H1 (cell line): Measurements from ENCODE around the gene BMERB1. TPM values are rescaled to one million over a fixed set of nuclear protein-coding genes. Genes with fewer than 3 reads are reported as not detected.

Source experiments
- CTCF ChIA-PET: fragments of 300-600 bp; sonication (Branson Sonifier 250); formaldehyde crosslinking; loops from one replicate; lab custom pipeline; 2021; ENCODE audit not compliant: partially characterized antibody; lab: Charles Lee
- POLR2A ChIA-PET: fragments of 300-600 bp; sonication (Branson Sonifier 250); formaldehyde crosslinking; loops from one replicate; lab custom pipeline; 2021; ENCODE audit warnings: inconsistent platforms; ENCODE audit not compliant: partially characterized antibody; lab: Charles Lee
- DNase-seq, 2 experiments: peaks; one replicate each; pipeline versions ENCODE4 v3.0.0 to v3.0.0-alpha.2; 2010 to 2022; ENCODE audit warnings: low spot score in 2 of 2, low read depth in 1 of 2, mixed read lengths in 1 of 2
- FAIRE-seq: peaks from 2 replicates; lab custom pipeline; 2011; peaks lifted over from hg19 to GRCh38; lab: Jason Lieb, UNC
- H2AFZ ChIP-seq: 2 replicates; pipeline ENCODE4 v1.8.1; 2012; ENCODE audit warnings: low read length, inconsistent platforms
- H2AK5ac ChIP-seq: 2 replicates; pipeline ENCODE4 v1.6.1; 2013; ENCODE audit warnings: low read depth, low read length
- H2BK120ac ChIP-seq: replicated peaks from 2 replicates; pipeline ENCODE3; 2013; ENCODE audit warnings: low read depth, low read length, inconsistent platforms
- H2BK12ac ChIP-seq: 2 replicates; pipeline ENCODE4 v1.6.1; 2013; ENCODE audit warnings: low read depth, low read length
- H2BK15ac ChIP-seq: 2 replicates; pipeline ENCODE4 v1.6.1; 2013; ENCODE audit warnings: low read length
- H2BK20ac ChIP-seq: 2 replicates; pipeline ENCODE4 v1.6.1; 2013; ENCODE audit warnings: low read length
- H2BK5ac ChIP-seq: 2 replicates; pipeline ENCODE4 v1.6.1; 2013; ENCODE audit warnings: low read depth, low read length
- H3K14ac ChIP-seq: 2 replicates; pipeline ENCODE4 v1.6.1; 2013; ENCODE audit warnings: inconsistent platforms; ENCODE audit not compliant: insufficient read length
- H3K18ac ChIP-seq: 2 replicates; pipeline ENCODE4 v1.6.1; 2013; ENCODE audit warnings: low read length; ENCODE audit errors: extremely low read depth
- H3K23ac ChIP-seq: 2 replicates; pipeline ENCODE4 v1.6.1; 2013; ENCODE audit warnings: inconsistent platforms; ENCODE audit not compliant: insufficient read length
- H3K23me2 ChIP-seq: 2 replicates; pipeline ENCODE4 v1.6.1; 2013; ENCODE audit warnings: low read depth, low read length
- H3K27ac ChIP-seq: 2 replicates; pipeline ENCODE4 v1.6.1; 2011; ENCODE audit warnings: low read depth, low read length, inconsistent platforms
- H3K27me3 ChIP-seq, 4 experiments: replicated peaks in 1 of 4; 1 replicate in 1 of 4; 2 replicates in 3 of 4; pipeline versions ENCODE4 v1.6.1 to v1.8.1; 2011 to 2013; ENCODE audit warnings: low read length in 3 of 4, mild to moderate bottlenecking in 3 of 4, inconsistent platforms in 2 of 4, mixed read lengths in 2 of 4, moderate library complexity in 1 of 4; ENCODE audit not compliant: control insufficient read depth in 3 of 4, insufficient read depth in 3 of 4; ENCODE audit errors: extremely low read depth in 1 of 4
- H3K36me3 ChIP-seq, 4 experiments: 2 replicates each; pipeline versions ENCODE4 v1.6.1 to v1.8.1; 2011 to 2013; ENCODE audit warnings: mild to moderate bottlenecking in 4 of 4, low read length in 3 of 4, moderate library complexity in 2 of 4, control low read depth in 1 of 4, inconsistent platforms in 1 of 4; ENCODE audit not compliant: insufficient read depth in 4 of 4, control insufficient read depth in 2 of 4
- H3K4ac ChIP-seq: replicated peaks from 2 replicates; pipeline ENCODE3; 2013; ENCODE audit warnings: low read length, low read depth, mixed read lengths, inconsistent platforms; ENCODE audit not compliant: insufficient read length
- H3K4me1 ChIP-seq, 4 experiments: replicated peaks in 1 of 4; 1 replicate in 1 of 4; 2 replicates in 3 of 4; pipeline versions ENCODE4 v1.6.1 to v1.8.1; 2011 to 2013; ENCODE audit warnings: low read length in 3 of 4, inconsistent platforms in 2 of 4, mixed read lengths in 1 of 4; ENCODE audit not compliant: insufficient read depth in 4 of 4, control insufficient read depth in 3 of 4
- H3K4me2 ChIP-seq, 2 experiments: 2 replicates each; pipeline versions ENCODE4 v1.6.1 to v1.8.1; 2011 to 2013; ENCODE audit warnings: low read depth in 2 of 2, low read length in 2 of 2, control low read depth in 1 of 2, inconsistent platforms in 1 of 2, mild to moderate bottlenecking in 1 of 2; ENCODE audit not compliant: insufficient read depth in 1 of 2
- H3K4me3 ChIP-seq, 4 experiments: fragments of 200-600, 300-600 bp in 1 of 4; sonication (generic), shearing (Covaris generic), sonication (Bioruptor Twin) in 1 of 4; 2 replicates each; pipeline versions ENCODE4 v1.5.1 to v1.8.1; 2011 to 2016; ENCODE audit warnings: low read length in 4 of 4, low read depth in 3 of 4, control low read depth in 2 of 4, inconsistent platforms in 2 of 4, mild to moderate bottlenecking in 2 of 4, mixed read lengths in 1 of 4, moderate library complexity in 1 of 4; ENCODE audit not compliant: insufficient read depth in 2 of 4; ENCODE audit errors: extremely low read depth in 1 of 4
- H3K56ac ChIP-seq: replicated peaks from 2 replicates; pipeline ENCODE3; 2013; ENCODE audit warnings: low read depth, mild to moderate bottlenecking, mixed read lengths, low read length, inconsistent platforms; ENCODE audit not compliant: insufficient read length
- H3K79me1 ChIP-seq: 2 replicates; pipeline ENCODE4 v1.6.1; 2013; ENCODE audit warnings: low read depth, low read length, control low read depth
- H3K79me2 ChIP-seq, 2 experiments: 2 replicates each; pipeline versions ENCODE4 v1.6.1 to v1.8.1; 2012 to 2013; ENCODE audit warnings: low read length in 2 of 2, mild to moderate bottlenecking in 2 of 2, inconsistent platforms in 1 of 2; ENCODE audit not compliant: insufficient read depth in 2 of 2, control insufficient read depth in 1 of 2
- H3K9ac ChIP-seq, 4 experiments: replicated peaks in 1 of 4; 1 replicate in 1 of 4; 2 replicates in 3 of 4; pipeline versions ENCODE4 v1.6.1 to v1.8.1; 2011 to 2013; ENCODE audit warnings: low read depth in 3 of 4, low read length in 3 of 4, control low read depth in 2 of 4, mild to moderate bottlenecking in 2 of 4, moderate library complexity in 2 of 4, inconsistent platforms in 1 of 4; ENCODE audit errors: extremely low read depth in 1 of 4
- H3K9me3 ChIP-seq, 2 experiments: 2 replicates each; pipeline versions ENCODE4 v1.6.1 to v1.8.1; 2012 to 2013; ENCODE audit warnings: mild to moderate bottlenecking in 2 of 2, moderate library complexity in 2 of 2, control low read depth in 1 of 2, inconsistent platforms in 1 of 2, low read depth in 1 of 2, low read length in 1 of 2, mixed read lengths in 1 of 2; ENCODE audit not compliant: insufficient read depth in 2 of 2
- H4K20me1 ChIP-seq, 2 experiments: replicated peaks in 1 of 2; 2 replicates each; pipeline versions ENCODE3 to v1.8.1; 2011 to 2013; ENCODE audit warnings: inconsistent platforms in 2 of 2, low read length in 2 of 2, mild to moderate bottlenecking in 1 of 2; ENCODE audit not compliant: insufficient read depth in 2 of 2, control insufficient read depth in 1 of 2
- H4K5ac ChIP-seq: 2 replicates; pipeline ENCODE4 v1.6.1; 2013; ENCODE audit warnings: low read length, low read depth, mixed read lengths, inconsistent platforms; ENCODE audit not compliant: insufficient read length
- H4K8ac ChIP-seq: 2 replicates; pipeline ENCODE4 v1.8.0; 2013; ENCODE audit warnings: mild to moderate bottlenecking, moderate library complexity, low read length, inconsistent platforms; ENCODE audit not compliant: insufficient read depth; ENCODE audit errors: extremely low read depth
- H4K91ac ChIP-seq: replicated peaks from 2 replicates; pipeline ENCODE3; 2013; ENCODE audit warnings: low read length, mixed read lengths, inconsistent platforms; ENCODE audit not compliant: insufficient read length
- CEBPB ChIP-seq: IDR thresholded peaks from 2 replicates; pipeline ENCODE4 v1.6.1; 2012; ENCODE audit warnings: low read depth, low read length
- GABPA ChIP-seq: IDR thresholded peaks from 2 replicates; pipeline ENCODE4 v1.6.1; 2011; ENCODE audit warnings: mild to moderate bottlenecking, low read length, moderate library complexity, borderline replicate concordance; ENCODE audit not compliant: insufficient read depth
- HDAC6 ChIP-seq: IDR thresholded peaks from one replicate; pipeline ENCODE4 v1.7.1; 2012; ENCODE audit warnings: low read depth, mild to moderate bottlenecking, inconsistent platforms, low read length, moderate library complexity
- KDM4A ChIP-seq: IDR thresholded peaks from one replicate; pipeline ENCODE4 v1.7.1; 2012; ENCODE audit warnings: low read depth, mild to moderate bottlenecking, moderate library complexity, low read length, inconsistent platforms; ENCODE audit not compliant: severe bottlenecking
- NANOG ChIP-seq: IDR thresholded peaks from 2 replicates; pipeline ENCODE4 v1.6.1; 2011; ENCODE audit warnings: low read length, low read depth, mild to moderate bottlenecking, inconsistent platforms; ENCODE audit not compliant: insufficient read depth, poor library complexity, severe bottlenecking
- NRF1 ChIP-seq: IDR thresholded peaks from 2 replicates; pipeline ENCODE4 v1.6.1; 2011; ENCODE audit warnings: mild to moderate bottlenecking, low read depth, low read length, improper control_type of control experiment
- POU5F1 ChIP-seq: IDR thresholded peaks from 2 replicates; pipeline ENCODE4 v1.6.1; 2011; ENCODE audit warnings: low read depth, mild to moderate bottlenecking, low read length, moderate library complexity
- RNF2 ChIP-seq: fragments of 200-900, 300-1000 bp; sonication (generic); IDR thresholded peaks from 2 replicates; pipeline ENCODE4 v1.7.1; 2016; ENCODE audit warnings: borderline replicate concordance, low read depth, mild to moderate bottlenecking, antibody characterized with exemption, low read length; ENCODE audit not compliant: poor library complexity, severe bottlenecking; ENCODE audit errors: missing control alignments
- SIRT6 ChIP-seq: IDR thresholded peaks from one replicate; pipeline ENCODE4 v1.7.1; 2012; ENCODE audit warnings: low read length, inconsistent platforms
- SIX5 ChIP-seq: IDR thresholded peaks from 2 replicates; pipeline ENCODE4 v1.6.1; 2011; ENCODE audit warnings: mild to moderate bottlenecking, low read depth, low read length
- SUZ12 ChIP-seq: fragments of 200-600 bp; sonication (generic); IDR thresholded peaks from 2 replicates; pipeline ENCODE4 v1.6.1; 2012; ENCODE audit warnings: mild to moderate bottlenecking, inconsistent platforms, low read length, moderate library complexity, mixed read lengths
- TAF7 ChIP-seq: optimal IDR thresholded peaks from 2 replicates; pipeline ENCODE3; 2011; ENCODE audit warnings: low read depth, mild to moderate bottlenecking, inconsistent platforms, low read length, moderate library complexity, borderline replicate concordance
- YY1 ChIP-seq: IDR thresholded peaks from 2 replicates; pipeline ENCODE4 v1.6.1; 2011; ENCODE audit warnings: low read depth, mild to moderate bottlenecking, low read length
- ZNF274 ChIP-seq: IDR thresholded peaks from 2 replicates; pipeline ENCODE4 v1.7.0; 2012; ENCODE audit warnings: low read length, borderline replicate concordance; ENCODE audit errors: extremely low read depth
- WGBS, 2 experiments: shearing (Covaris generic) in 1 of 2; methylation state at CpG; one replicate each; pipeline versions ENCODE4 v1.1.6 to v1.1.7; 2013 to 2015; ENCODE audit warnings: low lambda C conversion rate in 2 of 2, mixed read lengths in 2 of 2, inconsistent platforms in 1 of 2, low coverage in 1 of 2, missing lambda C conversion rate in 1 of 2; ENCODE audit not compliant: insufficient replicate concordance in 2 of 2, insufficient coverage in 1 of 2, insufficient read length in 1 of 2; ENCODE audit errors: extremely low coverage in 1 of 2, missing lambda C conversion rate in 1 of 2; 5-methylcytosine and 5-hydroxymethylcytosine counted together
- polyA plus RNA-seq, 7 experiments: library from polyadenylated mRNA; depleted of rRNA in 3 of 7; stranded (reverse) in 5 of 7; unstranded in 2 of 7; fragments of >200 nt in 5 of 7; fragments of 200-250 nt in 2 of 7; gene quantifications; 1 replicate in 5 of 7; 2 replicates in 1 of 7; 4 replicates in 1 of 7; pipeline versions ENCODE4 v1.2.1 to v1.2.3, GENCODE V29; 2011 to 2013; ENCODE audit warnings: missing spikeins in 2 of 7, mixed read lengths in 2 of 7
- total RNA-seq: library from RNA; stranded (reverse); fragmentation: NEBNext Ultra II Directional; extraction: Animal tissue kit (Norgen Biotek cat#: 25700); gene quantifications from 2 replicates; pipeline ENCODE4 v1.2.1, GENCODE V29; 2021

Gene BMERB1
- total and polyA plus RNA-seq, 2 of the 8 experiments (the other 6 are each of a cell fraction or from before 2014, with no cell fraction given) = 23.5 to 27.1 TPM

DNA sequence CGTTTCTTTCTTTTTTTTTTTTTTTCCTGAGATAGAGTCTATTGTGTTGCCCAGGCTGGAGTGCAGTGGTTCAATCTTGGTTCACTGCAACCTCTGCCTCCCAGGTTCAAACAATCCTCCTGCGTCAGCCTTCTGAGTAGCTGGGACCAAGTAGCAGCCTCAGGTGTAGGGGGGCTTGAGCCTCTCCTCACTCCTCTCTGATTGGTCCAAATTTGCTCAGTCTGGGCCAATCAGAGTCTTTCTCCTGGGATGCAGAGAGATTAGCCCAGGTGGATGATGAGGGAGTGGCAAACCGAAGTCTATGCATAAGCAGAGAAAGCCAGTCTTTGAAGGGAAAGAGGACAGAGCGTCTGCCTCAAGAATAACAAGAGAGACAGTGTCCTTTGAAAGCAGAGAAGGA lies 99.0 kb downstream of the BMERB1 start:
- Histone ChIP-seq H3K9ac (no peak overlapping the region), H2BK120ac (no peak overlapping the region), H3K4me2 (no peak overlapping the region), H3K79me2 (no peaks in the 10 kb centered on the region), H3K4ac (no peak overlapping the region), H2BK5ac (no peak overlapping the region), H3K56ac (no peak overlapping the region), H2AFZ (no peak overlapping the region), H3K36me3 (no peaks in the 10 kb centered on the region), H3K23ac (no peak overlapping the region), H3K18ac (no peak overlapping the region), H3K4me3 (no peak overlapping the region), H3K14ac (no peak overlapping the region), H4K8ac (no peak overlapping the region), H4K20me1 (peaks cover 0 to 2% of the 10 kb centered on the region in 2 experiments), H3K79me1 (no peaks in the 10 kb centered on the region), H2AK5ac (no peak overlapping the region), H4K91ac (no peak overlapping the region), H3K27me3 (no peaks in the 10 kb centered on the region), H2BK15ac (no peak overlapping the region), H3K9me3 (no peaks in the 10 kb centered on the region), H4K5ac (no peak overlapping the region), H3K23me2 (no peaks in the 10 kb centered on the region), H2BK12ac (no peak overlapping the region), H2BK20ac (no peak overlapping the region), H3K4me1 (no peaks in the 10 kb centered on the region), H3K27ac (no peak overlapping the region)
- DNase-seq (no peak), FAIRE-seq (no peak)
- 82% methylated on average over 4 of the region's 4 CpGs; no CpG with 5 or more reads in 1 of the 2 experiments for WGBS, 2 experiments
- ChIA-PET POLR2A (no interaction called here), CTCF (no interaction called here)
- TF ChIP-seq NANOG (no peak), POU5F1 (no peak), RNF2 (no peak), SUZ12 (no peak), TAF7 (no peak), ZNF274 (no peak), NRF1 (no peak), SIRT6 (no peak), HDAC6 (no peak), CEBPB (no peak), KDM4A (no peak), GABPA (no peak), SIX5 (no peak), YY1 (no peak)
